H9 (cell line): Measurements from ENCODE around the gene C11orf58. TPM values are rescaled to one million over a fixed set of nuclear protein-coding genes. Genes with fewer than 3 reads are reported as not detected.

Source experiments
- DNase-seq: peaks from one replicate; pipeline ENCODE4 v3.0.0-alpha.2; 2017
- H2AFZ ChIP-seq: one replicate; pipeline ENCODE4 v1.6.1; 2013; ENCODE audit warnings: mild to moderate bottlenecking, low read length, control low read depth, moderate library complexity
- H2AK5ac ChIP-seq: 2 replicates; pipeline ENCODE4 v1.6.1; 2013; ENCODE audit warnings: low read length, control low read depth, mixed read lengths; ENCODE audit not compliant: insufficient read length
- H2BK120ac ChIP-seq: one replicate; pipeline ENCODE4 v1.6.1; 2013; ENCODE audit warnings: low read depth, mild to moderate bottlenecking, low read length, control low read depth, inconsistent platforms; ENCODE audit not compliant: poor library complexity, severe bottlenecking
- H2BK12ac ChIP-seq: 2 replicates; pipeline ENCODE4 v1.6.1; 2013; ENCODE audit warnings: low read length, control low read depth, mixed read lengths, low read depth; ENCODE audit not compliant: insufficient read length
- H2BK15ac ChIP-seq: 2 replicates; pipeline ENCODE4 v1.6.1; 2013; ENCODE audit warnings: low read depth, low read length, control low read depth
- H2BK20ac ChIP-seq: one replicate; pipeline ENCODE4 v1.6.1; 2013; ENCODE audit warnings: low read depth, mild to moderate bottlenecking, low read length, control low read depth, inconsistent platforms; ENCODE audit not compliant: poor library complexity, severe bottlenecking
- H2BK5ac ChIP-seq: 2 replicates; pipeline ENCODE4 v1.6.1; 2013; ENCODE audit warnings: low read length, control low read depth, mixed read lengths; ENCODE audit not compliant: insufficient read length
- H3K14ac ChIP-seq: 2 replicates; pipeline ENCODE4 v1.6.1; 2013; ENCODE audit warnings: low read length, control low read depth; ENCODE audit not compliant: insufficient read depth
- H3K18ac ChIP-seq: 2 replicates; pipeline ENCODE4 v1.6.1; 2013; ENCODE audit warnings: low read depth, mild to moderate bottlenecking, mixed read lengths, low read length, control low read depth; ENCODE audit not compliant: insufficient read length
- H3K23ac ChIP-seq: 2 replicates; pipeline ENCODE4 v1.6.1; 2013; ENCODE audit warnings: low read length, control low read depth, mixed read lengths, low read depth; ENCODE audit not compliant: insufficient read length
- H3K23me2 ChIP-seq: 2 replicates; pipeline ENCODE4 v1.6.1; 2013; ENCODE audit warnings: low read depth, mild to moderate bottlenecking, mixed read lengths, low read length, control low read depth; ENCODE audit not compliant: insufficient read length, poor library complexity, severe bottlenecking
- H3K27ac ChIP-seq: 2 replicates; pipeline ENCODE4 v1.5.1; 2013; ENCODE audit warnings: low read length, control low read depth, mixed read lengths, low read depth; ENCODE audit not compliant: insufficient read length
- H3K27me3 ChIP-seq: 2 replicates; pipeline ENCODE4 v1.6.1; 2013; ENCODE audit warnings: low read length, control low read depth, inconsistent platforms; ENCODE audit not compliant: insufficient read depth
- H3K4ac ChIP-seq: 2 replicates; pipeline ENCODE4 v1.6.1; 2013; ENCODE audit warnings: low read depth, mild to moderate bottlenecking, control low read depth, inconsistent platforms, low read length, moderate library complexity
- H3K4me1 ChIP-seq: 2 replicates; pipeline ENCODE4 v1.6.1; 2013; ENCODE audit warnings: low read length, control low read depth, inconsistent platforms; ENCODE audit not compliant: insufficient read depth
- H3K4me2 ChIP-seq: 2 replicates; pipeline ENCODE4 v1.6.1; 2013; ENCODE audit warnings: low read length, control low read depth, mixed read lengths; ENCODE audit not compliant: insufficient read length, insufficient read depth
- H3K56ac ChIP-seq: 2 replicates; pipeline ENCODE4 v1.6.1; 2013; ENCODE audit warnings: low read depth, mild to moderate bottlenecking, mixed read lengths, low read length, control low read depth; ENCODE audit not compliant: insufficient read length
- H3K79me1 ChIP-seq: 2 replicates; pipeline ENCODE4 v1.6.1; 2013; ENCODE audit warnings: low read depth, mild to moderate bottlenecking, moderate library complexity, low read length, control low read depth, inconsistent platforms; ENCODE audit not compliant: insufficient read depth, poor library complexity, severe bottlenecking
- H3K79me2 ChIP-seq: 2 replicates; pipeline ENCODE4 v1.6.1; 2013; ENCODE audit warnings: low read length, control low read depth, inconsistent platforms; ENCODE audit not compliant: insufficient read depth
- H3K9ac ChIP-seq: 2 replicates; pipeline ENCODE4 v1.6.1; 2013; ENCODE audit warnings: low read length, control low read depth, mixed read lengths; ENCODE audit not compliant: insufficient read length; ENCODE audit errors: extremely low read depth
- H3K9me3 ChIP-seq: one replicate; pipeline ENCODE4 v1.6.1; 2013; ENCODE audit warnings: low read depth, low read length, inconsistent platforms; ENCODE audit not compliant: control insufficient read depth
- H3T11ph ChIP-seq: one replicate; pipeline ENCODE4 v1.6.1; 2013; ENCODE audit warnings: mild to moderate bottlenecking, low read length, control low read depth, inconsistent platforms
- H4K20me1 ChIP-seq: one replicate; pipeline ENCODE4 v1.6.1; 2013; ENCODE audit not compliant: control insufficient read depth, insufficient read length, insufficient read depth
- H4K5ac ChIP-seq: 2 replicates; pipeline ENCODE4 v1.6.1; 2013; ENCODE audit warnings: low read depth, mild to moderate bottlenecking, mixed read lengths, low read length, control low read depth; ENCODE audit not compliant: insufficient read length
- H4K8ac ChIP-seq: replicated peaks from 2 replicates; pipeline ENCODE4 v1.6.1; 2013; ENCODE audit warnings: low read length, control low read depth, mixed read lengths, low read depth; ENCODE audit not compliant: insufficient read length
- H4K91ac ChIP-seq: 2 replicates; pipeline ENCODE4 v1.6.1; 2013; ENCODE audit warnings: low read depth, mild to moderate bottlenecking, moderate library complexity, mixed read lengths, low read length, control low read depth; ENCODE audit not compliant: insufficient read length
- H3K27ac Mint-ChIP-seq, 3 experiments: 2 replicates in 2 of 3; 3 replicates in 1 of 3; pipeline ENCODE4 v1.8.0; 2020 to 2021; ENCODE audit warnings: mixed read lengths in 3 of 3, mild to moderate bottlenecking in 1 of 3, moderate library complexity in 1 of 3
- H3K27me3 Mint-ChIP-seq: 2 replicates; pipeline ENCODE4 v1.8.0; 2021; ENCODE audit warnings: low read depth, mild to moderate bottlenecking, moderate library complexity, mixed read lengths
- H3K36me3 Mint-ChIP-seq, 3 experiments: 2 replicates in 2 of 3; 3 replicates in 1 of 3; pipeline ENCODE4 v1.8.0; 2020 to 2021; ENCODE audit warnings: low read depth in 3 of 3, mixed read lengths in 3 of 3; ENCODE audit not compliant: insufficient read depth in 1 of 3
- H3K4me1 Mint-ChIP-seq, 2 experiments: 2 replicates each; pipeline ENCODE4 v1.8.0; 2020; ENCODE audit warnings: mixed read lengths in 2 of 2
- H3K4me3 Mint-ChIP-seq, 2 experiments: 2 replicates in 1 of 2; 3 replicates in 1 of 2; pipeline ENCODE4 v1.8.0; 2020 to 2021; ENCODE audit warnings: mild to moderate bottlenecking in 2 of 2, mixed read lengths in 2 of 2, moderate library complexity in 1 of 2
- H3K9me3 Mint-ChIP-seq, 2 experiments: 2 replicates in 1 of 2; 3 replicates in 1 of 2; pipeline ENCODE4 v1.8.0; 2020; ENCODE audit warnings: mild to moderate bottlenecking in 2 of 2, mixed read lengths in 2 of 2, moderate library complexity in 1 of 2
- CTCF ChIP-seq: fragments of 200-600 bp; sonication (generic); conservative IDR thresholded peaks from 3 replicates; pipeline ENCODE4 v1.8.0; 2021; ENCODE audit warnings: antibody characterized with exemption, mild to moderate bottlenecking
- WGBS: extraction: QIAGEN DNeasy Blood & Tissue Kit; methylation state at CpG from one replicate; pipeline ENCODE4 v1.1.7; 2013; ENCODE audit warnings: missing lambda C conversion rate, low lambda C conversion rate, mixed read lengths; ENCODE audit not compliant: insufficient read length; ENCODE audit errors: extremely low coverage; 5-methylcytosine and 5-hydroxymethylcytosine counted together
- total RNA-seq: library from RNA; stranded (reverse); gene quantifications from 2 replicates; pipeline ENCODE4 v1.2.1, GENCODE V29; 2021

C11orf58 gene
- total RNA-seq, 1 experiment from 2014 or later: 169 TPM

- no peak overlapping the region for H3K4me3 Mint-ChIP-seq
- Histone ChIP-seq H4K8ac (peak overlapping the region; percentile 38), H3K4me1 (no peaks in the 10 kb centered on the region), H3K79me1 (no peaks in the 10 kb centered on the region), H3K27me3 (no peaks in the 10 kb centered on the region; the same call in 1 of the 2 replicates), H2AFZ (no peak overlapping the region), H2BK20ac (no peak overlapping the region), H2BK15ac (no peak overlapping the region), H4K5ac (peak overlapping the region; percentile 38), H3K4ac (no peak overlapping the region), H3K23me2 (no peaks in the 10 kb centered on the region), H4K20me1 (no peaks in the 10 kb centered on the region), H3K23ac (no peak overlapping the region), H4K91ac (no peak overlapping the region), H3K79me2 (no peaks in the 10 kb centered on the region), H3K14ac (no peak overlapping the region), H2BK12ac (no peak overlapping the region), H2BK120ac (no peak overlapping the region), H3K4me2 (no peak overlapping the region), H3K56ac (no peak overlapping the region), H2AK5ac (no peak overlapping the region), H3K9ac (no peak overlapping the region), H3K18ac (no peak overlapping the region), H3K27ac (no peak overlapping the region), H3T11ph (no peak overlapping the region), H2BK5ac (no peak overlapping the region), H3K9me3 (no peaks in the 10 kb centered on the region)
- no peak overlapping the region for H3K27ac Mint-ChIP-seq
- TF ChIP-seq CTCF: no peak
- no peaks in the 10 kb centered on the region for H3K9me3 Mint-ChIP-seq
- H3K36me3 Mint-ChIP-seq: peaks cover 0 to 18% (median 7%) of the 10 kb centered on the region in 3 experiments; a peak in 4 of 7 replicates
- H3K27me3 Mint-ChIP-seq: no peaks in the 10 kb centered on the region
- DNase-seq: no peak
- WGBS: no CpG with 5 or more reads among the region's 7 CpGs
- H3K4me1 Mint-ChIP-seq: peaks cover 0 to 5% of the 10 kb centered on the region in 2 experiments; a peak in 1 of 4 replicates
Observed at GRCh38 chr11:16804104-16804947, 65.9 kb downstream of the C11orf58 start.
